ENCODE measurements around the gene RPS6KA2. TPM values are rescaled to one million over a fixed set of nuclear protein-coding genes. Genes with fewer than 3 reads are reported as not detected.

Gene RPS6KA2
- total and polyA plus RNA-seq, 2 experiments from 2014 or later = 12.5 to 25.3 TPM

GRCh38 chr6:166554316-166554715 lies 72.7 kb downstream of the RPS6KA2 start:
- no peaks in the 10 kb centered on the region for H3K36me3 ChIP-seq (ENCODE audit: insufficient read depth)
- no peak overlapping the region for H3K27ac Mint-ChIP-seq
- H3K4me2 ChIP-seq = no peak overlapping the region; the same call in 1 of the 2 replicates
- no peaks in the 10 kb centered on the region; the same call in 2 of the 3 replicates for H3K9me3 Mint-ChIP-seq
- TF ChIP-seq EZH2 (IDR thresholded peaks at IDR 0.05; ENCODE audit: low read depth, unreplicated experiment) (no peak), ZNF114 (CRISPR knock-in tag; IDR thresholded peaks at IDR 0.05) (no peak), ZNF331 (CRISPR knock-in tag; IDR thresholded peaks at IDR 0.05; ENCODE audit: low read depth) (no peak), ZNF462 (CRISPR knock-in tag; IDR thresholded peaks at IDR 0.05) (no peak), NANOG (IDR thresholded peaks at IDR 0.05; ENCODE audit: borderline replicate concordance) (no peak), JUNB (IDR thresholded peaks at IDR 0.05; ENCODE audit: unreplicated experiment) (no peak), STAT1 (IDR thresholded peaks at IDR 0.05; ENCODE audit: unreplicated experiment) (no peak), CTCF (conservative IDR thresholded peaks at IDR 0.05; ENCODE audit: low read depth in 2 of 2) (no peak), EZH2phosphoT487 (IDR thresholded peaks at IDR 0.05; ENCODE audit: unreplicated experiment) (no peak)
- TF ChIP-seq, protein P1, sequence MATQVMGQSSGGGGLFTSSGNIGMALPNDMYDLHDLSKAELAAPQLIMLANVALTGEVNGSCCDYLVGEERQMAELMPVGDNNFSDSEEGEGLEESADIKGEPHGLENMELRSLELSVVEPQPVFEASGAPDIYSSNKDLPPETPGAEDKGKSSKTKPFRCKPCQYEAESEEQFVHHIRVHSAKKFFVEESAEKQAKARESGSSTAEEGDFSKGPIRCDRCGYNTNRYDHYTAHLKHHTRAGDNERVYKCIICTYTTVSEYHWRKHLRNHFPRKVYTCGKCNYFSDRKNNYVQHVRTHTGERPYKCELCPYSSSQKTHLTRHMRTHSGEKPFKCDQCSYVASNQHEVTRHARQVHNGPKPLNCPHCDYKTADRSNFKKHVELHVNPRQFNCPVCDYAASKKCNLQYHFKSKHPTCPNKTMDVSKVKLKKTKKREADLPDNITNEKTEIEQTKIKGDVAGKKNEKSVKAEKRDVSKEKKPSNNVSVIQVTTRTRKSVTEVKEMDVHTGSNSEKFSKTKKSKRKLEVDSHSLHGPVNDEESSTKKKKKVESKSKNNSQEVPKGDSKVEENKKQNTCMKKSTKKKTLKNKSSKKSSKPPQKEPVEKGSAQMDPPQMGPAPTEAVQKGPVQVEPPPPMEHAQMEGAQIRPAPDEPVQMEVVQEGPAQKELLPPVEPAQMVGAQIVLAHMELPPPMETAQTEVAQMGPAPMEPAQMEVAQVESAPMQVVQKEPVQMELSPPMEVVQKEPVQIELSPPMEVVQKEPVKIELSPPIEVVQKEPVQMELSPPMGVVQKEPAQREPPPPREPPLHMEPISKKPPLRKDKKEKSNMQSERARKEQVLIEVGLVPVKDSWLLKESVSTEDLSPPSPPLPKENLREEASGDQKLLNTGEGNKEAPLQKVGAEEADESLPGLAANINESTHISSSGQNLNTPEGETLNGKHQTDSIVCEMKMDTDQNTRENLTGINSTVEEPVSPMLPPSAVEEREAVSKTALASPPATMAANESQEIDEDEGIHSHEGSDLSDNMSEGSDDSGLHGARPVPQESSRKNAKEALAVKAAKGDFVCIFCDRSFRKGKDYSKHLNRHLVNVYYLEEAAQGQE (IDR thresholded peaks at IDR 0.05; ENCODE audit: unreplicated experiment) = no peak
- TF ChIP-seq, protein P2, sequence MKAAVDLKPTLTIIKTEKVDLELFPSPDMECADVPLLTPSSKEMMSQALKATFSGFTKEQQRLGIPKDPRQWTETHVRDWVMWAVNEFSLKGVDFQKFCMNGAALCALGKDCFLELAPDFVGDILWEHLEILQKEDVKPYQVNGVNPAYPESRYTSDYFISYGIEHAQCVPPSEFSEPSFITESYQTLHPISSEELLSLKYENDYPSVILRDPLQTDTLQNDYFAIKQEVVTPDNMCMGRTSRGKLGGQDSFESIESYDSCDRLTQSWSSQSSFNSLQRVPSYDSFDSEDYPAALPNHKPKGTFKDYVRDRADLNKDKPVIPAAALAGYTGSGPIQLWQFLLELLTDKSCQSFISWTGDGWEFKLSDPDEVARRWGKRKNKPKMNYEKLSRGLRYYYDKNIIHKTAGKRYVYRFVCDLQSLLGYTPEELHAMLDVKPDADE (IDR thresholded peaks at IDR 0.05) = no peak
- no peaks in the 10 kb centered on the region for H3F3A ChIP-seq (replicated peaks; ENCODE audit: low read depth)
- H3K4me1 ChIP-seq (ENCODE audit: insufficient read depth) = peaks cover 55% of the 10 kb centered on the region
- H3K4me1 Mint-ChIP-seq = peaks cover 58% of the 10 kb centered on the region
- peaks cover 67% of the 10 kb centered on the region for H3K79me2 ChIP-seq (replicated peaks; ENCODE audit: insufficient read depth)
- H3K36me3 Mint-ChIP-seq (ENCODE audit: low read depth) = no peaks in the 10 kb centered on the region
- H3K4me3 ChIP-seq = no peak overlapping the region
- no peak overlapping the region for H3K27ac ChIP-seq (ENCODE audit: low read depth)
- no peaks in the 10 kb centered on the region for H3K9me2 ChIP-seq (ENCODE audit: insufficient read depth)
- no peak overlapping the region for H2AFZ ChIP-seq
- ATAC-seq = no peak
- DNase-seq (ENCODE audit: low spot score) = no peak
- no peaks in the 10 kb centered on the region for H3K27me3 ChIP-seq (ENCODE audit: insufficient read depth)
- no peak overlapping the region for H3K4me3 Mint-ChIP-seq
- peaks cover 5% of the 10 kb centered on the region for H3K27me3 Mint-ChIP-seq (ENCODE audit: insufficient read depth, low read depth, poor library complexity)
- peaks cover 8% of the 10 kb centered on the region; the same call in 1 of the 2 replicates for H4K20me1 ChIP-seq (replicated peaks; ENCODE audit: insufficient read depth)
